ENCODE results near the gene HS3ST1.

The HS3ST1 gene

GRCh38 chr4:11436084-11436483 is 7.4 kb upstream of the HS3ST1 start:
- no peak for FAIRE-seq
- no peak for DNase-seq (ENCODE audit: insufficient read length, low spot score)

- DNase-seq (ENCODE audit: insufficient read length, low spot score) (no peak), FAIRE-seq (no peak)
These were observed 6.9 kb upstream of the HS3ST1 start for GRCh38 chr4:11435557-11435956.

GRCh38 chr4:11431111-11431510 is 2.4 kb upstream of the HS3ST1 start:
- DNase-seq (ENCODE audit: insufficient read length, low spot score) (no peak), FAIRE-seq (no peak)

DNA sequence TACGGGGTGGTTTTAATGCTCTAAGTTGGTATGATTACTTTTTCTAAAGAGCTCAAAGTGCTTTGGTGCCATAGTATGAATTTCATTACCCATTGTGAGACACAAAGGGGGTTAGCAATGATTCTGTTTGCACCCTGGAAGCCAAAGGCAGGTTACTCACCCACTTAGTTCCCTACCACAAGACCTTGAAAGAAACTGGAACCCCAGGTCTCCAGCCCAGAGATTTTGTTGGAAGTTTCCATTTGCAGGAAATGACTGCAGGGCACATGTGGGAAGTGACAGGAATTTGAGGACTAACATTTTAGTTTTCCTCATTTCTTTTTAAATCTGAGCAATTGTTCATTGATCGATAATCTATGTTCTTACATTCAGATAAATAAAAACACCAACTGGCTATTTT is 1.8 kb upstream of the HS3ST1 start:
- FAIRE-seq, result no peak

GRCh38 chr4:11429699-11430045 is 978 bp upstream of the HS3ST1 start:
- FAIRE-seq (no peak), DNase-seq (ENCODE audit: insufficient read length, low spot score) (no peak)

More for the DNA sequence above, 1.8 kb upstream of the HS3ST1 start:
- no peak for DNase-seq (ENCODE audit: insufficient read length, low spot score)

GRCh38 chr4:11428899-11429698 is 405 bp upstream of the HS3ST1 start:
- DNase-seq (ENCODE audit: insufficient read length, low spot score) (no peak), FAIRE-seq (no peak)

- DNase-seq (ENCODE audit: insufficient read length, low spot score) (no peak), FAIRE-seq (no peak)
These were observed 1.3 kb downstream of the HS3ST1 start for GRCh38 chr4:11427121-11427996.

- no peak for FAIRE-seq
- DNase-seq (ENCODE audit: insufficient read length, low spot score), result no peak
These were observed 2.0 kb downstream of the HS3ST1 start for GRCh38 chr4:11426731-11427120.

DNA sequence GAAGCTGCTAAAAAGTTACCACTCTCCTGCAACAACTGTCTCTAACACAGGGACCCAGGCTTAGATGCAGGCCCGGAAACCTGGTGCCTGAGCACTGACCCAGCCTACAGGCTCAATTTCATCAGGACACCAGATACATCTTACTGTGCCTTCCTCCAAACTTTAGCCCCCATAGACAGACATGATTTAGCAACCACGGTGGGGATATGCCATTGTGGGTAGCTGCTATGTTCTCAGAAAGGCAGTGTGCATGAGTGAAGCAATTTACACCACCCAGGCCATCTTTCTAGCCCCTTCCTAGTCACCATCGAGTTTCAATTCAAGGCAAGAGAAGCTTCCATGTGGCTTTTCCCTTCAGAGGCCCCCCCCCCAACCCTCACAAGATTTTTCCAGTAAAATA is 2.7 kb downstream of the HS3ST1 start:
- DNase-seq (ENCODE audit: insufficient read length, low spot score) (no peak), FAIRE-seq (no peak)

GRCh38 chr4:11424856-11425255 is 3.8 kb downstream of the HS3ST1 start:
- FAIRE-seq (no peak), DNase-seq (ENCODE audit: insufficient read length, low spot score) (no peak)

GRCh38 chr4:11424000-11424399 is 4.7 kb downstream of the HS3ST1 start:
- DNase-seq (ENCODE audit: insufficient read length, low spot score), result no peak
- no peak for FAIRE-seq

GRCh38 chr4:11423465-11423864 is 5.2 kb downstream of the HS3ST1 start:
- FAIRE-seq (no peak), DNase-seq (ENCODE audit: insufficient read length, low spot score) (no peak)

- DNase-seq (ENCODE audit: insufficient read length, low spot score), result no peak
- FAIRE-seq, result no peak
These were observed 7.6 kb downstream of the HS3ST1 start for GRCh38 chr4:11421116-11421515.

DNA sequence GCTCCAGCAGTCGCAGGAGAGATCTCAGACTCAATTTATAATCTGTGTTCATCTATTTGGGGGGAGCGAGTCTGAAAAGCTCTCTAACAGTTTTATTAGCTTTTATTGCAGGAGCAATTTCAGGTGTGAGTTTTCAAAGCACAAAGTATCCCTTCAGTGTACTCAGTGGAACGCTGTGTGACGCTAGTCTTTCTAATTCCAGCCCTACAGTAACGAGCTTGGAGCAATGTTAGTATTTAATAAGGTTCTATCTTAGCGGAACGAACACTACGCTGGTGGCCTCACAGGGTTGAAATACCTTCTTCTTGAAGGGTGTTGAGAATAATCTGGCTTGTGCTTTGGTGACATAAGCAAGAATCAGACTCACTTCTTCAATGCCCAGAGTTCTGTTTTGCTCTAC is 8.4 kb downstream of the HS3ST1 start:
- FAIRE-seq, result no peak
- DNase-seq (ENCODE audit: insufficient read length, low spot score), result no peak

- FAIRE-seq (no peak), DNase-seq (ENCODE audit: insufficient read length, low spot score) (no peak)
These were observed 10.1 kb downstream of the HS3ST1 start for GRCh38 chr4:11418610-11419009.

GRCh38 chr4:11416767-11417113 is 12.0 kb downstream of the HS3ST1 start:
- FAIRE-seq (no peak), DNase-seq (ENCODE audit: insufficient read length, low spot score) (no peak)

GRCh38 chr4:11416071-11416766 is 12.5 kb downstream of the HS3ST1 start:
- DNase-seq (ENCODE audit: insufficient read length, low spot score) (no peak), FAIRE-seq (no peak)

DNA sequence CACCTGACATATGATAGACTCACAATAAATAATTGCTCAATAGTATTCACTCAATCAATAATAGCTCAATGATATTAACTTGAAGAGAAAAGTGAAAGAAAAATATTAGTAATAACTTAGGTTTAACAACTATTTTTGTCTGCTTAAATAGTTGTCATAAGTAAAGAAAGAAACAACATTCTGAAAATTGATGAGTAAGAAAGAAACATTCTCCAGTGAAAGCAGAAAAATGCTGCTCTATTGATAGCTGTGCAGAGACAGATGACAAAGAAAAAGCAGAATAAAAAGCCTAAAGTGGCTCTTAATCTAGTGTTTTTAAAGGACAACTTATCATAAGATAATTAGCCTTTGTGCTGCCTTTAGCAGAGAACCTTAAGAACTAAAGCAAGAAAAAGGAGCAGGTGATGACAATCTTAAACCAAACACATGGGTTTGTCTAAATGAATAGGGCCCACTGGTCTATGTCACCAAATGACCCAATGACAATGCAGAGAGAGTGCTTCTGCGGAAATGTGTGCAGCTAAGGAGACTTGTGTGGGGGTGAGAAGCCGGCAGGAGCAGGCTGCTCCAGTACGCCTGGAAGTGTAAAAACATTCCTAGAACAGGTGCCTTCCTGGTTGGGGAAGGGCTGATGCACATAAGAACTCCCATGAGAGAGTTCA is 13.2 kb downstream of the HS3ST1 start:
- DNase-seq (ENCODE audit: insufficient read length, low spot score), result no peak
- no peak for FAIRE-seq

- DNase-seq (ENCODE audit: insufficient read length, low spot score) (no peak), FAIRE-seq (no peak)
These were observed 16.5 kb downstream of the HS3ST1 start for GRCh38 chr4:11412211-11412610.

- no peak for FAIRE-seq
- no peak for DNase-seq (ENCODE audit: insufficient read length, low spot score)
These were observed 19.1 kb downstream of the HS3ST1 start for GRCh38 chr4:11409632-11410031.

Measured in HTR-8/SVneo (cell line).